Glutamatergic neuron (in vitro differentiated cells): ENCODE results near the gene CAPG. TPM values are rescaled to one million over a fixed set of nuclear protein-coding genes. Genes with fewer than 3 reads are reported as not detected.
A peak's percentile ranks its signal among the peaks of the same experiment; 100 is the strongest.

Source experiments
- DNase-seq: peaks from one replicate; pipeline ENCODE4 v3.0.0; 2022
- H3K27ac Mint-ChIP-seq: one replicate; pipeline ENCODE4 v1.8.0; 2020; ENCODE audit warnings: mild to moderate bottlenecking, mixed read lengths, inconsistent platforms; ENCODE audit not compliant: unreplicated experiment
- H3K27me3 Mint-ChIP-seq: one replicate; pipeline ENCODE4 v1.8.0; 2020; ENCODE audit warnings: mild to moderate bottlenecking, moderate library complexity, mixed read lengths, inconsistent platforms; ENCODE audit not compliant: unreplicated experiment
- H3K36me3 Mint-ChIP-seq: one replicate; pipeline ENCODE4 v1.8.0; 2020; ENCODE audit warnings: mild to moderate bottlenecking, mixed read lengths, inconsistent platforms; ENCODE audit not compliant: unreplicated experiment
- H3K4me1 Mint-ChIP-seq: one replicate; pipeline ENCODE4 v1.8.0; 2020; ENCODE audit warnings: mild to moderate bottlenecking, low read depth, mixed read lengths, inconsistent platforms; ENCODE audit not compliant: unreplicated experiment
- H3K4me3 Mint-ChIP-seq: one replicate; pipeline ENCODE4 v1.8.0; 2020; ENCODE audit warnings: mild to moderate bottlenecking, mixed read lengths, inconsistent platforms; ENCODE audit not compliant: unreplicated experiment
- H3K9me3 Mint-ChIP-seq: one replicate; pipeline ENCODE4 v1.8.0; 2020; ENCODE audit warnings: mild to moderate bottlenecking, moderate library complexity, mixed read lengths, inconsistent platforms; ENCODE audit not compliant: unreplicated experiment
- CTCF ChIP-seq: fragments of 200-600 bp; sonication (generic); IDR thresholded peaks from one replicate; pipeline ENCODE4 v1.5.0; 2021; ENCODE audit not compliant: partially characterized antibody, unreplicated experiment
- total RNA-seq: library from RNA; stranded (reverse); fragmentation: NEBNext Ultra II Directional; extraction: Animal tissue kit (Norgen Biotek cat#: 25700); gene quantifications from one replicate; pipeline ENCODE4 v1.2.1, GENCODE V29; 2021; ENCODE audit not compliant: unreplicated experiment

CAPG gene
- total RNA-seq, 1 donor from 2014 or later, result 15.5 TPM

DNA sequence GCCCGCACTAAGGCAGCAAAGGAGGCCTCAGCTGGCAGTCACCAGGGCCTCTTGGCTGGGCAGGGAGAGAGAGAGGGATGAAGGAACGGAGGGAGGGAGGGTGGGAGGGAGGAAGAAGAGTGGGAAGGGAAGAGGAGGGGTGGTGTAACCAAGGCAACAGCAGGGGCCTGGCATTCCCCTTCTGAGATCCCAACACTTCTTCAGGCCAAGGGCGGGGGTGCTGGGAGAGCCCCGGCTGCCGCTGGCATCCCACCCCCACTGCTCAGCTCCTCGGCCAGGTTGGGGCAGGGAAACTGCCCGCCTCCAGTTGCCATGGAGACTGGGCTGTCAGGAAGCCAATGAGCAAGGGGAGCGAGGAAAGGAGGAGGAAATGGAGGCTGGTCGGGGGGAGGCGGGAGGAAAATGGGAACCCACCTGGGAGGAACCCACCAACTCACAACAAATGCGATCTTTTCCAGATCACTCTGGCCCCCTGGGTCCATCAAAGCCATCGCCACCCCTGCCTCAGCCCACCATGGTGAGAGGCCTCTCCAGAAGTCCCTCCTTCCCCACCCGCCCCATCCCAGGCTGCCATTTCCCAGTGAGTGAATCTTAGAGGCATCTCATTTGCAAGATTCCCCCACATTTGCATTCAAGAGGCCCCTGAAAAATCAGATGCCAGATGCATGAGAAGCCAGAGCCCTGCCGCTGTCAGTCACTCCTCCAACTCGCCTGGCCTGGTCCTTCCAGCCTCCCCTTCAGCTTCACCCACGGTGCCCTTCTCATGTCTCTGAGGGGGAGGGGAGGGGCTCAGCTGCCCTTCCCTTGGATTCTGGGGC, 20.8 kb upstream of the CAPG start:
- H3K9me3 Mint-ChIP-seq, result peaks cover 12% of the 10 kb centered on the region
- peak; percentile 70 for DNase-seq
- no peaks in the 10 kb centered on the region for H3K36me3 Mint-ChIP-seq
- no peak for TF ChIP-seq CTCF
- H3K4me1 Mint-ChIP-seq, result peaks cover 25% of the 10 kb centered on the region
- H3K4me3 Mint-ChIP-seq, result peak overlapping the region; percentile 52
- H3K27me3 Mint-ChIP-seq, result peaks cover 14% of the 10 kb centered on the region
- peak overlapping the region; percentile 82 for H3K27ac Mint-ChIP-seq

DNA sequence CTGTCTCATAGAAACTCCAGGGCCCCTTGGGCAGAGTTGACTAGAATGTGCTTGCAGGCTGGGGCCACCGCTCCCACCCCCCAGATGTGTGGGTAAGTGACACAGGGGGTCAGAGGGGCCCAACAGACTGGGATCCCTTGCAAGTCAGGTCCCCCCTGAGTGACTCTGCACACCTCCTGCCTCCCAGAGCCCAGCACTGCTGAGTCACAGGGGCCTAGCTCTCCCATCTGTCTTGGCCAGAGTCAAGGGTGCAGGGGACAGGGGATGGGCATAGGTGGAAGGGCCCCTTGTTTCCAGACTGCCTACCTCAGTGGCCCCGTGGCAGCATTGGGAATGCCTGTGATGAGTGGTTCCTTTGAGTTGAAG, 19.7 kb upstream of the CAPG start:
- DNase-seq, result no peak
- Mint-ChIP-seq H3K27me3 (peaks cover 15% of the 10 kb centered on the region), H3K27ac (no peak overlapping the region), H3K4me1 (peaks cover 26% of the 10 kb centered on the region), H3K36me3 (no peaks in the 10 kb centered on the region), H3K9me3 (peaks cover 12% of the 10 kb centered on the region), H3K4me3 (no peak overlapping the region)
- no peak for TF ChIP-seq CTCF

GRCh38 chr2:85429213-85429923, 19.2 kb upstream of the CAPG start:
- DNase-seq, result no peak
- H3K9me3 Mint-ChIP-seq, result peaks cover 11% of the 10 kb centered on the region
- H3K27ac Mint-ChIP-seq, result no peak overlapping the region
- peaks cover 15% of the 10 kb centered on the region for H3K27me3 Mint-ChIP-seq
- no peak overlapping the region for H3K4me3 Mint-ChIP-seq
- no peaks in the 10 kb centered on the region for H3K36me3 Mint-ChIP-seq
- TF ChIP-seq CTCF, result no peak
- H3K4me1 Mint-ChIP-seq, result peaks cover 26% of the 10 kb centered on the region

DNA sequence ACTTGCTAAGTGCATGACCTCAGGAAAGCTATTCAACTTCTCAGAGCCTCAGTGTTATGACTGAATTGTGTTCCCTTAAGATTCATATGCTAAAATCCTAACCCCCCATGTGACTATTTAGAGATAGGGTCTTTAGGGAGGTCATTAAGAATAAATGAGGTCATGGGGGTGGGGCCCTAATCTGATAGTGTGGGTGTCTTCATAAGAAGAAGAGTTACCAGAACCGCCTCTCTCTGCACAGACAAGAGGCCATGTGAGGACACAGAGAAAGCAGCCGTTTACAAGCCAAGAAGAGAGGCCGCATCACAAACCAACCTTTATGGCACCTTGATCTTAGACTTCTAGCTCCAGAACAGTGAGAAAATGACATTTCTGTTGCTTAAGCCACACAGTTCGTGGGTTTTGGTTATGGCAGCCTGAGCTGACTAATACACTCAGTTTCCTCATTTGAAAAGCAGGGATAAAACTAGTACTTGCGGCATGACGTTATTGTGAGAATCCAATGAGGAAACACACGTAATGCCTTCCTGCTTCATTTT, 18.2 kb upstream of the CAPG start:
- no peaks in the 10 kb centered on the region for H3K36me3 Mint-ChIP-seq
- H3K4me1 Mint-ChIP-seq, result peaks cover 27% of the 10 kb centered on the region
- DNase-seq, result no peak
- H3K4me3 Mint-ChIP-seq, result no peak overlapping the region
- TF ChIP-seq CTCF, result no peak
- H3K27ac Mint-ChIP-seq, result no peak overlapping the region
- peaks cover 13% of the 10 kb centered on the region for H3K9me3 Mint-ChIP-seq
- H3K27me3 Mint-ChIP-seq, result peaks cover 14% of the 10 kb centered on the region

GRCh38 chr2:85427300-85427835, 17.2 kb upstream of the CAPG start:
- TF ChIP-seq CTCF, result no peak
- no peak overlapping the region for H3K27ac Mint-ChIP-seq
- H3K27me3 Mint-ChIP-seq, result peaks cover 17% of the 10 kb centered on the region
- H3K4me3 Mint-ChIP-seq, result no peak overlapping the region
- peaks cover 31% of the 10 kb centered on the region for H3K4me1 Mint-ChIP-seq
- H3K9me3 Mint-ChIP-seq, result peaks cover 12% of the 10 kb centered on the region
- DNase-seq, result no peak
- H3K36me3 Mint-ChIP-seq, result no peaks in the 10 kb centered on the region
